CD4-positive, alpha-beta memory T cell (primary cell): ENCODE data around the gene CDKN2D. TPM values are rescaled to one million over a fixed set of nuclear protein-coding genes. Genes with fewer than 3 reads are reported as not detected.
A peak's percentile ranks its signal among the peaks of the same experiment; 100 is the strongest.

Experiments
- CTCF ChIA-PET: fragments of 350-600 bp; sonication (Branson Sonifier 250); formaldehyde crosslinking; loops from one replicate; lab custom pipeline; 2021; ENCODE audit warnings: inconsistent platforms; ENCODE audit not compliant: partially characterized antibody; lab: Charles Lee
- POLR2A ChIA-PET: fragments of 350-600 bp; sonication (Branson Sonifier 250); formaldehyde crosslinking; loops from one replicate; lab custom pipeline; 2021; ENCODE audit not compliant: partially characterized antibody; lab: Charles Lee
- DNase-seq, 5 donors: peaks; one replicate each; pipeline versions ENCODE4 v3.0.0 to v3.0.0-alpha.2; 2020 to 2022; ENCODE audit warnings: mixed read lengths in 1 of 5
- H3K27ac ChIP-seq: one replicate; pipeline ENCODE4 v1.7.0; 2013; ENCODE audit warnings: low read depth, low read length
- H3K27me3 ChIP-seq: 2 replicates; pipeline ENCODE4 v1.7.0; 2013; ENCODE audit warnings: mild to moderate bottlenecking, low read length, moderate library complexity; ENCODE audit not compliant: insufficient read depth
- H3K36me3 ChIP-seq: 2 replicates; pipeline ENCODE4 v1.7.0; 2013; ENCODE audit warnings: mild to moderate bottlenecking, low read length, moderate library complexity; ENCODE audit not compliant: insufficient read depth
- H3K4me1 ChIP-seq: 2 replicates; pipeline ENCODE4 v1.7.0; 2013; ENCODE audit warnings: mild to moderate bottlenecking, low read length, moderate library complexity; ENCODE audit not compliant: insufficient read depth
- H3K4me3 ChIP-seq, 2 donors: one replicate each; pipeline ENCODE4 v1.7.0; 2013; ENCODE audit warnings: low read length in 2 of 2, mild to moderate bottlenecking in 1 of 2
- H3K9me3 ChIP-seq, 2 donors: one replicate each; pipeline ENCODE4 v1.7.0; 2013; ENCODE audit warnings: low read length in 2 of 2, control low read depth in 1 of 2; ENCODE audit not compliant: control insufficient read depth in 1 of 2
- H3K27ac Mint-ChIP-seq, 7 donors: one replicate each; pipeline ENCODE4 v1.8.0; 2020 to 2021; ENCODE audit warnings: mixed read lengths in 7 of 7, mild to moderate bottlenecking in 6 of 7, inconsistent platforms in 3 of 7, moderate library complexity in 3 of 7
- H3K27me3 Mint-ChIP-seq, 2 donors: one replicate each; pipeline ENCODE4 v1.8.0; 2020 to 2021; ENCODE audit warnings: mixed read lengths in 2 of 2
- H3K36me3 Mint-ChIP-seq, 2 donors: one replicate each; pipeline ENCODE4 v1.8.0; 2020 to 2021; ENCODE audit warnings: mixed read lengths in 2 of 2, inconsistent platforms in 1 of 2, mild to moderate bottlenecking in 1 of 2
- H3K4me1 Mint-ChIP-seq, 4 donors: one replicate each; pipeline ENCODE4 v1.8.0; 2020 to 2021; ENCODE audit warnings: mixed read lengths in 4 of 4, mild to moderate bottlenecking in 1 of 4
- H3K4me3 Mint-ChIP-seq, 8 donors: one replicate each; pipeline ENCODE4 v1.8.0; 2020 to 2021; ENCODE audit warnings: mixed read lengths in 8 of 8, mild to moderate bottlenecking in 7 of 8, moderate library complexity in 6 of 8, inconsistent platforms in 3 of 8
- H3K9me3 Mint-ChIP-seq, 8 donors: one replicate each; pipeline ENCODE4 v1.8.0; 2020 to 2021; ENCODE audit warnings: mixed read lengths in 8 of 8, mild to moderate bottlenecking in 5 of 8, inconsistent platforms in 3 of 8, moderate library complexity in 1 of 8
- intact Hi-C: fragments of 100-400 bp; cut with micrococcal nuclease; formaldehyde crosslinking; loops from one replicate; pipeline ENCODE4 v1.15.1; 2023
- polyA plus RNA-seq, 2 donors: library from polyadenylated mRNA; unstranded; fragments of 300-500 nt; fragmentation: Illumina TruSeq; gene quantifications; one replicate each; pipeline ENCODE4 v1.2.3, GENCODE V29; 2021
- total RNA-seq, 2 experiments: library from RNA; stranded (reverse); gene quantifications; one replicate each; pipeline ENCODE4 v1.2.3, GENCODE V29; 2021

CDKN2D gene
- total and polyA plus RNA-seq, 4 experiments from 2014 or later: 25.6 to 159 (median 79.4) TPM

DNA sequence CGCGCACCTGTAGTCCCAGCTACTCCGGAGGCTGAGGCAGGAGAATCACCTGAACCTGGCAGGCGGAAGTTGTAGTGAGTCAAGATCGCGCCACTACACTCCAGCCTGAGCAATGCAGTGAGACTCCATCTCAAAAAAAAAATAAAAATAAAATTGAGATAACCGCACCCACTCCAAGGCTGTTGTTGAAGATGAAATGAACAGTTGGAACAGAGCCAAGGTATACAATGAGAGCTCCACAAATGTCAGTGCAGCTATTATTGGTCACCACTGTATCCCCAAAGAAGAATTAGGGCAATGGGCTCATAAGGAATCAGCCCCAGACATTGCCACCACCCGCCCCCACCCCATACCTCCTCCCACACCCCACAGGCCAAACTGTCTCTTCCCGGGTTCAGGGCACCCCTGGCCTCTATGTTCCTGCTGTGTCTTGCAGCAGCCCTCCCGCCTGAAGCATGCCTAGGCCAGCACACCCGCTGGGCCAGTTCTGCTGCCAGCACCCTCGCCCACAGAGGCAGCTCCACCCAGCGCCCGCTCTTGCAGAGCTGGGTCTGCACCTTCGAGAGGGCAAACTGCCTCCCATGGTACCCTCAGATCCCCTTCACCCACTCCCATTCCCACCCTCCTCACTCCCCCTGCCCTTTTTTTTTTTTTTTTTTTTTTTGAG, 48.0 kb downstream of the CDKN2D start:
- no peaks in the 10 kb centered on the region for H3K9me3 Mint-ChIP-seq
- H3K36me3 ChIP-seq: no peaks in the 10 kb centered on the region
- CTCF ChIA-PET: interaction anchor here (2.1 kb wide), 1 partner anchor 11 kb away, joined by 7 read pairs; no protein-coding TSS in a partner anchor
- H3K4me3 ChIP-seq: no peak overlapping the region
- no peaks in the 10 kb centered on the region for H3K36me3 Mint-ChIP-seq
- H3K27me3 Mint-ChIP-seq: peaks cover 24% of the 10 kb centered on the region in 2 donors
- H3K27ac ChIP-seq: no peak overlapping the region
- H3K27ac Mint-ChIP-seq: no peak overlapping the region
- no peaks in the 10 kb centered on the region for H3K9me3 ChIP-seq
- peaks cover 18% of the 10 kb centered on the region for H3K27me3 ChIP-seq
- peaks cover 30% of the 10 kb centered on the region for H3K4me1 ChIP-seq
- intact Hi-C loops: no loop called here
- no peak overlapping the region for H3K4me3 Mint-ChIP-seq
- H3K4me1 Mint-ChIP-seq: peaks cover 14 to 33% (median 23%) of the 10 kb centered on the region in 4 donors
- DNase-seq: no peak
- POLR2A ChIA-PET: interaction anchor here (0.6 kb wide), 1 partner anchor 64 kb away, joined by 3 read pairs; no protein-coding TSS in a partner anchor

- CTCF ChIA-PET: interaction anchor here (2.1 to 2.6 kb wide), 2 partner anchors 9 to 53 kb away, joined by 7 to 9 read pairs; no protein-coding TSS in a partner anchor
- intact Hi-C loops: no loop called here
- Mint-ChIP-seq H3K36me3 (no peaks in the 10 kb centered on the region), H3K27ac (peak overlapping the region in 5 of 7 donors; percentile 3 to 77 (median 63)), H3K9me3 (no peaks in the 10 kb centered on the region), H3K4me3 (peak overlapping the region in 7 of 8 donors; percentile 49 to 83 (median 78)), H3K4me1 (peaks cover 14 to 36% (median 25%) of the 10 kb centered on the region in 4 donors), H3K27me3 (peaks cover 32 to 33% of the 10 kb centered on the region in 2 donors)
- DNase-seq: no peak
- POLR2A ChIA-PET: no interaction called here
- peaks cover 26% of the 10 kb centered on the region for H3K27me3 ChIP-seq
- no peak overlapping the region for H3K27ac ChIP-seq
- H3K4me1 ChIP-seq: peaks cover 35% of the 10 kb centered on the region
- H3K9me3 ChIP-seq: no peaks in the 10 kb centered on the region
- H3K4me3 ChIP-seq: no peak overlapping the region
- no peaks in the 10 kb centered on the region for H3K36me3 ChIP-seq
These were observed 49.4 kb downstream of the CDKN2D start for GRCh38 chr19:10519421-10519820.

DNA sequence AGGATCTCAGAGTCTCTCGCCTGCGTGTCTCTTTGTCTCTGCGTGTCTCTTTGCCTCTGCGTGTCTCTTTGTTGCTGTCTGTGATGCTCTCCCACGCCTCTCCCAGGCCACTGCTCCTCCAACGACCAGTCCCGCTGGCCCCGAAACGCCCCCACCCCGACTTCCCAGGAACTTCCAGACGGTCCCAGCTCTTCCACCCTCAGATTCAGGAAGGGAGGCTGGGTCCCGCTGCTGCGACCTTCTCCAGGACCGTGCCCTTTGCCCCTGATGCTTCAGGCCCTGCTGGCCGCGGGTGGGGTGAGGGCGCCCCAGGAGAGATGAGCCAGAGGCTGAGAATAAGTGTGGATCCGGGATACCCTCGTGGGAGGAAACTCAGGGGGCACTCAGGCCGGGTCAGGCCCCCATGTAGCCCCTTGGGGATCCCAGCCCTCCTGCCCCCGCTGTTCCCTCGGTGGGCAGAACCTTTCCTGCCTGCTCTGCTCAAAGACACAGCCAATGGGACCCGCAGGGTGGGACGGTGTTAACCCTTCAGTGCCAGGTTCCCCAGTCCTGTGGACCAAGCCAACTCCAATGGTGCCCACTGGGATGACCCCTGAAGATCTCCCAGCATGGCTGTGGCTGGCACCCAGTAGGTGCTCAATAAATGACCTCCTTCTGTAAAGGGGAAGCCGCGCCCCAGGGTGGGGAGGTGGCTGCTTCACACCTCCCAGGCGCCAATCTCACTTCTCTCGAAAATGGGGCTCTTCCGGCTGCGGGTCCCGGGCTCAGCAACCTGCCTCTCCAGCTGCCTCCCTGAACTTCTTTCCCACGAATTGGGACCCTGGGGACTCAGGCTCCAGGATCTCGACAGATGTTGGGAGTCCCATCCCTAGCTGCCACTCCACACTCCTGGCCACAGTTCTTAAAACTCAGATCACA, 50.1 kb downstream of the CDKN2D start:
- H3K9me3 Mint-ChIP-seq: no peaks in the 10 kb centered on the region
- no peaks in the 10 kb centered on the region for H3K9me3 ChIP-seq
- intact Hi-C loops: no loop called here
- DNase-seq: no peak
- peaks cover 40% of the 10 kb centered on the region for H3K4me1 ChIP-seq
- peak overlapping the region; percentile 49 to 85 (median 82) for H3K4me3 Mint-ChIP-seq
- no peaks in the 10 kb centered on the region for H3K36me3 Mint-ChIP-seq
- H3K27ac ChIP-seq: no peak overlapping the region
- no peaks in the 10 kb centered on the region for H3K36me3 ChIP-seq
- H3K27me3 ChIP-seq: peaks cover 31% of the 10 kb centered on the region
- CTCF ChIA-PET: interaction anchor here (0.7 to 2.6 kb wide), 4 partner anchors 8 to 106 kb away, joined by 3 to 9 read pairs (median 6); no protein-coding TSS in a partner anchor
- H3K27me3 Mint-ChIP-seq: peaks cover 33 to 34% of the 10 kb centered on the region in 2 donors
- H3K4me1 Mint-ChIP-seq: peaks cover 15 to 43% (median 25%) of the 10 kb centered on the region in 4 donors
- peak overlapping the region in 5 of 7 donors; percentile 63 to 92 (median 74) for H3K27ac Mint-ChIP-seq
- POLR2A ChIA-PET: no interaction called here
- no peak overlapping the region for H3K4me3 ChIP-seq

- H3K4me1 ChIP-seq: peaks cover 40% of the 10 kb centered on the region
- peak overlapping the region; percentile 49 to 85 (median 79) for H3K4me3 Mint-ChIP-seq
- no peaks in the 10 kb centered on the region for H3K9me3 Mint-ChIP-seq
- POLR2A ChIA-PET: interaction anchor here (1.0 to 1.6 kb wide), 3 partner anchors 35 to 86 kb away, joined by 3 to 4 read pairs (median 3); partner anchors contain the start of gene KRI1
- H3K27me3 Mint-ChIP-seq: peaks cover 40 to 41% of the 10 kb centered on the region in 2 donors
- no peak overlapping the region for H3K27ac ChIP-seq
- peaks cover 18 to 51% (median 31%) of the 10 kb centered on the region in 4 donors for H3K4me1 Mint-ChIP-seq
- intact Hi-C loops: no loop called here
- peak in 2 of 5 donors; percentile 13 to 55 for DNase-seq
- H3K4me3 ChIP-seq: peak overlapping the region; percentile 24 to 28
- peaks cover 0 to 2% of the 10 kb centered on the region in 2 donors for H3K36me3 Mint-ChIP-seq
- H3K36me3 ChIP-seq: no peaks in the 10 kb centered on the region
- H3K9me3 ChIP-seq: no peaks in the 10 kb centered on the region
- CTCF ChIA-PET: interaction anchor here (0.7 to 2.6 kb wide), 4 partner anchors 10 to 105 kb away, joined by 3 to 9 read pairs (median 4); no protein-coding TSS in a partner anchor
- H3K27ac Mint-ChIP-seq: peak overlapping the region in 4 of 7 donors; percentile 11 to 92 (median 69)
- H3K27me3 ChIP-seq: peaks cover 38% of the 10 kb centered on the region
These were observed 50.9 kb downstream of the CDKN2D start for GRCh38 chr19:10517760-10518443.

DNA sequence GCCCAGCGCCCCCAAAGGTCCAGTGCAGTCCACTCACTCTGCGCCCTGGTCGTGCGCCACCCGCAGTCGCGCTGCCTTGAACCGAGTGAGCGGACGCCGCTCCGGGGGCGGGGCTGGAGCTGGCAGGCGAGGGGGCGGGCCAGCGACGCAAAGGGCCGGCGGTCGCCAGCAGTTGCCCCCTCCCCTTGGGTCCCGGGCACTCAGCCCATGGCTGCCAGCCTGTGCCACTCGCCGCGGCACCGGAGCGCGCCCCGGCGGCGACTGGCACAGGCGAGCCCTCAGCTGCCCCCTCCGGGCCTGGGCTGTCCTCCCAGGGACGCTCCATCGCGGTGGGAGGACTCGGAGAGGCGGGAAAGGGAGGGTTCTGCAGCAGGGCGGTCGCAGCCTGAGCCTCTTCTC, 51.4 kb downstream of the CDKN2D start, which contains the start of gene S1PR5:
Gene S1PR5, minus strand, starts transcription at position 87 of the 399 bp plus-strand sequence. CDS start 2,436 bp downstream, outside the sequence.
- ChIA-PET POLR2A (interaction anchor here (0.7 to 1.6 kb wide), 4 partner anchors 36 to 87 kb away, joined by 3 to 4 read pairs (median 4); partner anchors contain the start of gene KRI1), CTCF (interaction anchor here (0.6 to 2.6 kb wide), 4 partner anchors 9 to 55 kb away, joined by 3 to 9 read pairs (median 4); no protein-coding TSS in a partner anchor)
- Mint-ChIP-seq H3K27me3 (peaks cover 41 to 42% of the 10 kb centered on the region in 2 donors), H3K36me3 (peaks cover 0 to 2% of the 10 kb centered on the region in 2 donors), H3K4me1 (peaks cover 18 to 51% (median 32%) of the 10 kb centered on the region in 4 donors), H3K4me3 (peak within 1 kb of the TSS; percentile 49 to 85 (median 81)), H3K27ac (peak within 1 kb of the TSS in 6 of 7 donors; percentile 11 to 92 (median 53)), H3K9me3 (no peaks in the 10 kb centered on the region)
- peaks cover 38% of the 10 kb centered on the region for H3K27me3 ChIP-seq
- no peak for DNase-seq
- intact Hi-C loops: no loop called here
- H3K36me3 ChIP-seq: no peaks in the 10 kb centered on the region
- H3K9me3 ChIP-seq: no peaks in the 10 kb centered on the region
- peaks cover 40% of the 10 kb centered on the region for H3K4me1 ChIP-seq
- H3K27ac ChIP-seq: peak within 1 kb of the TSS; percentile 21
- peak within 1 kb of the TSS; percentile 24 to 28 for H3K4me3 ChIP-seq

GRCh38 chr19:10516671-10517286, 52.0 kb downstream of the CDKN2D start:
- Histone ChIP-seq H3K36me3 (no peaks in the 10 kb centered on the region), H3K4me1 (peaks cover 40% of the 10 kb centered on the region), H3K9me3 (no peaks in the 10 kb centered on the region), H3K4me3 (peak overlapping the region in 1 of 2 donors; percentile 19), H3K27me3 (peaks cover 38% of the 10 kb centered on the region), H3K27ac (peak overlapping the region; percentile 21)
- Mint-ChIP-seq H3K9me3 (no peaks in the 10 kb centered on the region), H3K36me3 (peaks cover 0 to 2% of the 10 kb centered on the region in 2 donors), H3K4me3 (peak overlapping the region in 7 of 8 donors; percentile 50 to 83 (median 74)), H3K4me1 (peaks cover 18 to 51% (median 32%) of the 10 kb centered on the region in 4 donors), H3K27me3 (peaks cover 41 to 42% of the 10 kb centered on the region in 2 donors), H3K27ac (peak overlapping the region in 5 of 7 donors; percentile 25 to 81 (median 42))
- DNase-seq: no peak
- intact Hi-C loops: no loop called here
- ChIA-PET POLR2A (interaction anchor here (0.7 to 1.6 kb wide), 5 partner anchors 37 to 111 kb away, joined by 3 to 4 read pairs (median 4); partner anchors contain the start of gene KRI1), CTCF (interaction anchor here (0.6 to 1.1 kb wide), 3 partner anchors 9 to 55 kb away, joined by 3 read pairs; no protein-coding TSS in a partner anchor)
